IPS-18a (cell line): Measurements from ENCODE around the gene ZNF30.
"Not testable (repeated sequence)": the region's sequence is repeated elsewhere in the genome, so short reads cannot be mapped to it uniquely, and the experiment has no call there.

Experiments
- H3K27ac ChIP-seq: one replicate; pipeline ENCODE4 v1.5.1; 2013; ENCODE audit warnings: low read length
- H3K27me3 ChIP-seq: one replicate; pipeline ENCODE4 v1.6.1; 2013; ENCODE audit warnings: mild to moderate bottlenecking, low read length; ENCODE audit not compliant: control insufficient read depth, insufficient read depth
- H3K36me3 ChIP-seq: one replicate; pipeline ENCODE4 v1.6.1; 2013; ENCODE audit warnings: low read depth, low read length; ENCODE audit not compliant: control insufficient read depth
- H3K4me1 ChIP-seq: one replicate; pipeline ENCODE4 v1.6.1; 2013; ENCODE audit warnings: low read depth, low read length; ENCODE audit not compliant: control insufficient read depth
- H3K4me3 ChIP-seq: one replicate; pipeline ENCODE4 v1.5.1; 2013; ENCODE audit warnings: low read length
- H3K9ac ChIP-seq: one replicate; pipeline ENCODE4 v1.6.1; 2013; ENCODE audit warnings: mild to moderate bottlenecking, low read length, moderate library complexity
- H3K9me3 ChIP-seq: one replicate; pipeline ENCODE4 v1.6.1; 2013; ENCODE audit warnings: low read depth, low read length; ENCODE audit not compliant: control insufficient read depth

Gene ZNF30

GRCh38 chr19:34960940-34961679 lies 34.4 kb downstream of the ZNF30 start:
- Histone ChIP-seq H3K4me3 (no peak overlapping the region), H3K27me3 (peaks cover 14% of the 10 kb centered on the region), H3K27ac (no peak overlapping the region), H3K9me3 (peaks cover 31% of the 10 kb centered on the region), H3K4me1 (peaks cover 5% of the 10 kb centered on the region), H3K36me3 (peaks cover 21% of the 10 kb centered on the region), H3K9ac (no peak overlapping the region)

- Histone ChIP-seq H3K9me3 (peaks cover 26% of the 10 kb centered on the region), H3K4me1 (peaks cover 5% of the 10 kb centered on the region), H3K27me3 (peaks cover 14% of the 10 kb centered on the region), H3K9ac (no peak overlapping the region), H3K4me3 (peak overlapping the region; percentile 73), H3K27ac (no peak overlapping the region), H3K36me3 (peaks cover 21% of the 10 kb centered on the region)
Measured at GRCh38 chr19:34961775-34962686, 35.3 kb downstream of the ZNF30 start.

GRCh38 chr19:34962687-34963572 lies 36.2 kb downstream of the ZNF30 start:
- Histone ChIP-seq H3K27ac (no peak overlapping the region), H3K9ac (peak overlapping the region; percentile 41), H3K4me1 (peaks cover 5% of the 10 kb centered on the region), H3K27me3 (peaks cover 14% of the 10 kb centered on the region), H3K4me3 (peak overlapping the region; percentile 73), H3K36me3 (peaks cover 15% of the 10 kb centered on the region), H3K9me3 (peaks cover 19% of the 10 kb centered on the region)

GRCh38 chr19:34963573-34964406 lies 37.1 kb downstream of the ZNF30 start, which contains the start of gene ZNF792:
Gene ZNF792 (minus strand): TSS chr19:34964229. CDS start chr19:34963662, 567 bp downstream.
- H3K27ac ChIP-seq = no peak within 1 kb of the TSS
- peak within 1 kb of the TSS; percentile 73 for H3K4me3 ChIP-seq
- peaks cover 10% of the 10 kb centered on the region for H3K9me3 ChIP-seq
- peaks cover 5% of the 10 kb centered on the region for H3K4me1 ChIP-seq
- peaks cover 14% of the 10 kb centered on the region for H3K27me3 ChIP-seq
- H3K36me3 ChIP-seq = peaks cover 7% of the 10 kb centered on the region
- peak within 1 kb of the TSS; percentile 41 for H3K9ac ChIP-seq

GRCh38 chr19:34964598-34964997 lies 37.9 kb downstream of the ZNF30 start:
- no peak overlapping the region for H3K27ac ChIP-seq
- peaks cover 14% of the 10 kb centered on the region for H3K27me3 ChIP-seq
- no peak overlapping the region for H3K9ac ChIP-seq
- H3K36me3 ChIP-seq = no peaks in the 10 kb centered on the region
- H3K9me3 ChIP-seq = peaks cover 3% of the 10 kb centered on the region
- peaks cover 5% of the 10 kb centered on the region for H3K4me1 ChIP-seq
- H3K4me3 ChIP-seq = peak overlapping the region; percentile 73

- not testable (repeated sequence) for H3K4me1 ChIP-seq, H3K9ac ChIP-seq, H3K4me3 ChIP-seq, H3K27ac ChIP-seq, H3K9me3 ChIP-seq, H3K36me3 ChIP-seq
- peaks cover 14% of the 10 kb centered on the region for H3K27me3 ChIP-seq
Measured at GRCh38 chr19:34965505-34965904, 38.8 kb downstream of the ZNF30 start.

GRCh38 chr19:34967551-34967950 lies 40.8 kb downstream of the ZNF30 start:
- H3K4me3 ChIP-seq = no peak overlapping the region
- no peaks in the 10 kb centered on the region for H3K36me3 ChIP-seq
- H3K27ac ChIP-seq = no peak overlapping the region
- no peak overlapping the region for H3K9ac ChIP-seq
- peaks cover 8% of the 10 kb centered on the region for H3K9me3 ChIP-seq
- H3K27me3 ChIP-seq = peaks cover 8% of the 10 kb centered on the region
- H3K4me1 ChIP-seq = peaks cover 3% of the 10 kb centered on the region

GRCh38 chr19:34969721-34970120 lies 43.0 kb downstream of the ZNF30 start:
- Histone ChIP-seq H3K27me3 (no peaks in the 10 kb centered on the region), H3K4me1 (no peaks in the 10 kb centered on the region), H3K4me3 (no peak overlapping the region), H3K9me3 (peaks cover 8% of the 10 kb centered on the region), H3K9ac (no peak overlapping the region), H3K36me3 (no peaks in the 10 kb centered on the region), H3K27ac (no peak overlapping the region)

GRCh38 chr19:34970185-34970780 lies 43.6 kb downstream of the ZNF30 start:
- not testable (repeated sequence) for H3K9ac ChIP-seq, H3K27ac ChIP-seq, H3K9me3 ChIP-seq, H3K4me3 ChIP-seq, H3K36me3 ChIP-seq, H3K4me1 ChIP-seq, H3K27me3 ChIP-seq

- no peak overlapping the region for H3K9ac ChIP-seq
- peaks cover 8% of the 10 kb centered on the region for H3K9me3 ChIP-seq
- no peak overlapping the region for H3K4me3 ChIP-seq
- no peaks in the 10 kb centered on the region for H3K27me3 ChIP-seq
- H3K36me3 ChIP-seq = no peaks in the 10 kb centered on the region
- H3K4me1 ChIP-seq = no peaks in the 10 kb centered on the region
- H3K27ac ChIP-seq = no peak overlapping the region
Measured at GRCh38 chr19:34972163-34972705, 45.5 kb downstream of the ZNF30 start.
